GM19099 (cell line): ENCODE measurements around the gene SMC4.

Experiments
- POLR2A ChIP-seq: IDR thresholded peaks from 3 replicates; pipeline ENCODE4 v1.6.1; 2011; ENCODE audit warnings: low read depth; ENCODE audit not compliant: insufficient read length; ENCODE audit errors: extremely low read depth

SMC4 gene

DNA sequence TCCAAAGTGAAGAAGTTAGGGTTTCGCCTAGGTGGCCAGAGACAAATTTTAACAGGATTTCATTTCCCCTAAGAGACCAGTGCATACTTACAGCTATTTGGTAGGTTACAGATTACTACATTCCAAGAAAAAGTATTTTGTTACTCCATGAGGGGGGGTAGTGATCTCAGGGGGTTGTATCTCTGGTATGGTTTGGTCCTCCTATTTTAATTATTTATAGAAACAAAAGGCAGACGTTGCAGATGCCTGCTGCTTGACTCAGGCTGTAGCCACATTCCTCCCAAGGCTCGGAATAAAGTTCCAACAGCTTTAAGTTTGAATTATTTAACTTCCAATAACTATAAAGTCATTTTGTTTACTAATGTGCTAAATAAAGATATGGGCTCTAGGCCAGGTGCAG, 51.4 kb downstream of the SMC4 start:
- TF ChIP-seq POLR2A = no peak

DNA sequence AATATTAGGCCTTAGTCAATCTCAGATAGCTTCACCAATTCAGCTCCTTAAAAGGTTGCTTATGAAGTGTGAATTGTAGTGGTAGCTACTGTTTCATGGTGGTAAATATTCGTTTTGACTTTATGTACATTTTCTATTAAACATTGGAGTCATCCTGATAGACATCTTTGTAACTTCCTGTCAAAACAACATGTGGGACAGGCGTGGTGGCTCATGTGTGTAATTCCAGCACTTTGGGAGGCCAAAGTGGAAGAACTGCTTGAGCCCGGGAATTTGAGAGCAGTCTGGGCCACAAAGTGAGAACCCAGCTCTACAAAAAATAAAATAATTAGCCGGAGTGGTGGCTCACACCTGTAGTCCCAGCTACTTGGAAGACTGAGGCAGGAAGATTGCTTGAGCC, 52.2 kb downstream of the SMC4 start:
- TF ChIP-seq POLR2A = no peak

- no peak for TF ChIP-seq POLR2A
Measured at GRCh38 chr3:160454995-160455394, 55.5 kb downstream of the SMC4 start.

- no peak for TF ChIP-seq POLR2A
Measured at GRCh38 chr3:160455846-160456245, 56.4 kb downstream of the SMC4 start.

- no peak for TF ChIP-seq POLR2A
Measured at GRCh38 chr3:160458151-160458550, 58.7 kb downstream of the SMC4 start.

DNA sequence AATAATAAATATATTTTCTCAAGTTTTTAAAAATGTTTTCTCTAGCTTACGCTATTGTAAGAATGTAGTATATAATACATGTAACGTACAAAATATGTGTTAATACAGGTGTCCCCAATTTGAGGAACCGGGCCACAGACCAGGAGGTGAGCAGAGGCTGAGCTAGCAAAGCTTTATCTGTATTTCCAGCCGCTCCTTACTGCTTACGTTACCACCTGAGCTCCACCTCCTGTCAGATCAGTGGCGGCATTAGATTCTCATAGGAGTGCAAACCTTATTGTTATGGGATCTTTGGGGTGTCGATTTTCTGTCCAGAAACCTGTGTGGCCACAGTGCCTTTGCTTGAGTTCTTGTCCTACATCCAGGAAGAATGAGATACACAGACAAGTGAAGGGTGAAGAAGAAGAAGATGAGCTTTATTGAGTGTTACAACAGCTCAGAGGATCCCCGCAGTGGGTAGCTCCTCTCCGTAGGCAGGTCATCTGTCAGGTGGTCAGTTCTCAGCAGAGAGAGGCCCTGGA, 60.1 kb downstream of the SMC4 start:
- TF ChIP-seq POLR2A = no peak

DNA sequence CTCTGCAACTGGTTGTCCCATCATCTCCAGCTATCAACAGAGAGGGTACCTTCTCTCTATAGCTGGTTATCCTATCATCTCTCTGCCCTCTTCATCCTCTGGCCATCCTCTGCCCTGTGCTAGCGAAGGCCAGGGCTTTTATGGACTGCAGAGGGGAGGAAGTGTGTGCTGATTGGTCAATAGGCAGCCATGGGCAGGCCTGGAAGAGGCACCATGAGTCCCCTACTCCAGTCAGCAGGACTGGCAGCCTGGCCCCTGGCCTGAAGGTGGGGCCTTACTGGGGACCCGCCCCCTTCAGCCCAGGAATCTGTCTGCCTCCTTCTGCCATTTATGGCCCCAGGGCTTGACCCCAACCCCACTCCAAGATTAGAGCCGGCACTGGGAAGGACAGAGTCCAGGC, 60.6 kb downstream of the SMC4 start:
- no peak for TF ChIP-seq POLR2A

GRCh38 chr3:160464321-160464720, 64.9 kb downstream of the SMC4 start:
- no peak for TF ChIP-seq POLR2A

DNA sequence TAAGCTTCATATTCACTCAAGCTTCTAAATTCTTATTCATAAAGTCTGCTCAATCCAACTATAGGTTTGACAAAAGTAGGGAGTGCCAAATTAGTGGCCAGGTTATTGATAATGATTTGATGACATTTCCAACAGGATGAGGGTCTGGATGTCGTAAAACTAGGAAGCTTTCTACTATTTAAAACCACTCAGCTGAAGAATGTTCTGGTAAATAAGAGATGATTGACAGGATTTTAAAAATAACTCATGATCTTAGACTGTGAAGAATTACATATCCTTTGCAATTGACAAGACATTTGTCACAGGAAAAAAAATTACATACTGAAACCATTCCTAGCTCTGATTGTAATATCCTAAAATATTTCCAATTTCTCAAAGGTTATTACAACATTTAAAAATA, 65.5 kb downstream of the SMC4 start:
- TF ChIP-seq POLR2A = no peak

DNA sequence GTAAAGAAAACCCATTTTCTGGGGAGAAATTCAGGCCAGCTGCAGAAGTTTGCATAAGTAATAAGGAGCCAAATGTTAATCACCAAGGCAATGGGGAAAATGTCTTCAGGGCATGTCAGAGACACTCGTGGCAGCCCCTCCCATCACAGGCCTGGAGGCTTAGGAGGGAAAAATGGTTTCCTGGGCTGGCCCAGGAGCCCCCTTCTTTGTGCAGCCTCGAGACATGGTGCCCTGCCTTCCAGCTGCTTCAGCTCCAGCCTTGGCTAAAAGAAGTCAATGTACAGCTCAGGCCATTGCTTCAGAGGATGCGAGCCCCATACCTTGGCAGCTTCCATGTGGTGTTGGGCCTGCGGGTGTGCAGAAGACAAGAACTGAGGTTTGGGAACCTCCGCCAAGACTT, 70.7 kb downstream of the SMC4 start:
- no peak for TF ChIP-seq POLR2A

GRCh38 chr3:160471892-160472291, 72.4 kb downstream of the SMC4 start:
- TF ChIP-seq POLR2A = no peak

- TF ChIP-seq POLR2A = no peak
Measured at GRCh38 chr3:160472344-160472743, 72.9 kb downstream of the SMC4 start.

- TF ChIP-seq POLR2A = no peak
Measured at GRCh38 chr3:160473221-160473620, 73.8 kb downstream of the SMC4 start.

- TF ChIP-seq POLR2A = no peak
Measured at GRCh38 chr3:160473978-160474377, 74.5 kb downstream of the SMC4 start.

DNA sequence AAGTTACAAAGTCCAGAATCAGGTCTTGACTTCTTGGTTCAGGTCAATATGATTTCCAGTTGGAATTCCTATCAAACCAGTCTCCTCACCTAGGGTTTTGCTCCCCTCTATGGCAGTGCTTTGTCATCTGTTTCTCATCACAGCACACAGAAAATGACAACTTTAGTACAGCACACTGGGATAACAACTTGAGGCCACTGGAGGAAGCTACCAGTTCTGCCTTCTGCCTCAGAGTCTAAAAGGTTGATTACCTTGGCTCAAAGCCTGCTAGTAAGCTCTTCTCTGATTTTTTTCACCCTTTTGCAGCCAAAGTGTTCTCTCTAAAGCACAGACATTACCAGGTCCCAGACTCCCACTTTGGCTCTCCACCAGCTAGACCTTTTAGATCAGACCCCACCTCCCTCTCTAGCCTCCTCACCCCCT, 75.0 kb downstream of the SMC4 start:
- no peak for TF ChIP-seq POLR2A

DNA sequence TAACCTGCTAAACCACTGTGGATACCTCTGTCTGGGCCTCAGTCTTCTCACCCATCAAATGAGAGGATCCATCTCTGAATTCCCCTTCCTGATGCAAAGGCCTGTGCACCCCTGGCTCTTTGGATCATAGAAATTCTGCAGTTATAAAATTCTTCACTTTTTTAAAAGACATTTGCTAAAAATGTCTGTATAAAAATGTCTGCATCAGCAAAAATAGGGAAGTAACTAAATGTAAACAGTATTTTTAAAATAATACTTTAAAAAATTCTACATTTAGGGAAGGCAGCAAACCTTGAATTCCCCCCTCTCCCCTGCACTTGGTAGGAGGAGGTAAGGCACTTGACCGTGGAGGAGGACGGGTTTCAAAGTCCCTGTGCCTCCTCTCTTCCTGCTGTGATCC, 75.7 kb downstream of the SMC4 start:
- TF ChIP-seq POLR2A = no peak

- TF ChIP-seq POLR2A = no peak
Measured at GRCh38 chr3:160475884-160476283, 76.4 kb downstream of the SMC4 start.

- TF ChIP-seq POLR2A = no peak
Measured at GRCh38 chr3:160477750-160478149, 78.3 kb downstream of the SMC4 start.

DNA sequence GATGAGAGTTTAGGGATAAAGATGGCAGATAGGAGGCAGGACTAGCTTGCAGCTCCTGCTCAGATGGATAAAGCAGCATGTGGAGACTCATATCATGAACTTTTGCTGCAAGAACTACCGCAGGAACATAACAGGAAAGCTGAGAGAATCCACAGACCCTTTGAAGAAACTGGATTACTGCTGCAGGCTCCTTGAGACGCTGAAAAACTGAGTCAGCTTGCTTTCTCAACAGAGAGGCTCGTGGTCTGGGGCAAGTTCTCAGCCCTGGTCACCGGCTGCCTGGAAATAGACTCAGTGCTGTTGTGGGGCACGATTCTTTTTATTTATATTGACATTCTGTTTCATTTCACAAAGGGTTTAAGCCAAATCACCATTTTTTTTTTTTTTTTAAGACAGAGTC, 78.9 kb downstream of the SMC4 start:
- TF ChIP-seq POLR2A = no peak

- no peak for TF ChIP-seq POLR2A
Measured at GRCh38 chr3:160479376-160479775, 79.9 kb downstream of the SMC4 start.
